ENCODE results near the gene DUS1L.

Gene DUS1L

GRCh38 chr17:82016061-82016874, 49.3 kb downstream of the DUS1L start:
- DNase-seq (ENCODE audit: low read depth in 4 of 4, low spot score in 1 of 4), result no peak

- DNase-seq (ENCODE audit: low read depth in 4 of 4, low spot score in 1 of 4), result no peak
These were observed 50.2 kb downstream of the DUS1L start for GRCh38 chr17:82015311-82015971.

DNA sequence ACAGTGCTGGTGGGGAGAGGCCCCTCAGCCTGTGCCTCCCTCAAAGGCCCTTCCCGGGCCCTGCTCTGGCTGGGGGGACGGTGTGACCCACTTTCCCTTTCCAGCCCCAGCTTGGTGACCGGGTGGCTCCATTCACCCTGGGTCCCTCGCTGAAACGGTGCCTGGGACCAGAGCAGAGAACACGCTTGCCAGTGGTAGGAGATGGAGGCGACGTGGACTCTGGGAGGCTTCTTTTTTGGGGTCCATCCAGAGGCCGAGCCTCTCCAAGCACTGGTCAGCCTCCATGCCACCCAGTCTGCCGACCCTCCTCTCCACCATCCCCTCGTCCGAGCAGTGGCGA, 50.7 kb downstream of the DUS1L start:
- no peak for DNase-seq (ENCODE audit: low read depth in 4 of 4, low spot score in 1 of 4)

DNA sequence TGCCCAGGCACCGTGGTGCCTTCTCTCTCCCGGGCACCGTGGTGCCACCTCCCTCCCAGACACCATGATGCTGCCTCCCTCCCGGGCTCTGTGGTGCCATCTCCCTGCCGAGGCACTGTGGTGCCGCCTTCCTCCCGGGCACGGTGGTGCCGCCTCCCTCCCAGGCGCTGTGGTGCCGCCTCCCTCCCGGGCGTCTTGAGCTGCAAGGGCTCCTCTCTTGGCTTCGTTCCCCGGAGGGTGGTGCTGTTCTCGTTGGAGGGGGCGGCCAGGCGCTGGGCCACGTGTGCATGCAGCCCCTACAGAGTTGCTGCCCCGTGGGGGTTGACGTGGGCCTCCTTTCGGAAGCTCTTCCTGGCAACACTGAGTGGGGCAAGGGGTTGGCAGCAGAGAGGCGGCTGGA, 51.2 kb downstream of the DUS1L start:
- DNase-seq (ENCODE audit: low read depth in 4 of 4, low spot score in 1 of 4), result no peak

- no peak for DNase-seq (ENCODE audit: low read depth in 4 of 4, low spot score in 1 of 4)
These were observed 51.8 kb downstream of the DUS1L start for GRCh38 chr17:82013772-82014321.

DNA sequence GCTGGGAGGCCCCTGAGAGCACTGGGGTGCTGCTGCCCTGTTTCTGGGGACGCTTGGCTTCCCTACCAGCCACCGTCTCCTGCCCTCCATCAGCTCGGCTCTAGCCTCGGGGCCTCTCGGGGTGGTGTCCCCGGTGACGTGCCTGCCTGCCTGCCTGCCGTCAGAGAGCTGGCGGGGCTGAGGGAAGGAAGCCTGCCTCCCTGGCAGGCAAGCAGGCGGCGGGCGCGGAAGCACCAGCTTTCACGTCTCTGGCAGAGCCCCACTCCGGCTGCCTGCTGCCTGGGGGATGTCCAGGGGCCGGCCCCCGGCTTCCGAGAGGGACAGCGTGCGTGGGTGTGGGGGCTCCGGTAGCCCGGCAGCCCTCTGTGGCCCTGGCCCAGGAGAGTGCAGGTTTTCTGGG, 52.3 kb downstream of the DUS1L start:
- no peak for DNase-seq (ENCODE audit: low read depth in 4 of 4, low spot score in 1 of 4)

GRCh38 chr17:82012640-82013295, 52.8 kb downstream of the DUS1L start:
- no peak for DNase-seq (ENCODE audit: low read depth in 4 of 4, low spot score in 1 of 4)

- no peak for DNase-seq (ENCODE audit: low read depth in 4 of 4, low spot score in 1 of 4)
These were observed 53.4 kb downstream of the DUS1L start for GRCh38 chr17:82012261-82012639.

GRCh38 chr17:82011617-82012187, 53.9 kb downstream of the DUS1L start:
- no peak for DNase-seq (ENCODE audit: low read depth in 4 of 4, low spot score in 1 of 4)

- DNase-seq (ENCODE audit: low read depth in 4 of 4, low spot score in 1 of 4), result no peak
These were observed 54.8 kb downstream of the DUS1L start for GRCh38 chr17:82010575-82011525.

GRCh38 chr17:82009413-82009812, 56.2 kb downstream of the DUS1L start:
- DNase-seq (ENCODE audit: low read depth in 4 of 4, low spot score in 1 of 4), result no peak

DNA sequence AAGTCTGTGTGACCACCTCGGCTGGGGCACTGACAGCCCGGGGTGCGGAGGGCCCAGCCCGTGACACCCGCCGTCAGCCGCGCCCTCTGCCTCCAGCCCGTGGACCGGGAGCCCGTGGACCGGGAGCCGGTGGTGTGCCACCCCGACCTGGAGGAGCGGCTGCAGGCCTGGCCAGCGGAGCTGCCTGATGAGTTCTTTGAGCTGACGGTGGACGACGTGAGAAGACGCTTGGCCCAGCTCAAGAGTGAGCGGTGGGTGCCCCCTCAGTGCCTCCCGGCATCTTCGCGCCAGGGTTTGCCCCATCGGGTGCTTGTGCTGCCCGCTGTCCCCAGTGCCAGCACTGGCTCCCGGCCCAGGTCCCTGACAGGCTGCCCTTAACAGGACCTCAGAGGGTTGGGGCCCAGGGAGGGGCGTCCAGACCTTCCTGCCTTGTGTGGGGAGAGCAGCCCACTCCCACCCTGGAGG, 56.6 kb downstream of the DUS1L start:
- DNase-seq (ENCODE audit: low read depth in 4 of 4, low spot score in 1 of 4), result no peak

GRCh38 chr17:82008258-82008940, 57.2 kb downstream of the DUS1L start:
- DNase-seq (ENCODE audit: low read depth in 4 of 4, low spot score in 1 of 4), result no peak
